Stimulated activated CD4-positive, alpha-beta T cell treated with anti-CD3 and anti-CD28 coated beads, TNF-alpha, amount 100 ng/mL, for 1 hour (primary cell): ENCODE results near the gene GMCL2.
"Not testable (repeated sequence)": the region's sequence is repeated elsewhere in the genome, so short reads cannot be mapped to it uniquely, and the experiment has no call there.

Experiments
- DNase-seq, 3 donors: peaks; one replicate each; pipeline ENCODE4 v3.0.0-alpha.2; 2020; ENCODE audit warnings: low read depth in 3 of 3, low spot score in 1 of 3

The GMCL2 gene

DNA sequence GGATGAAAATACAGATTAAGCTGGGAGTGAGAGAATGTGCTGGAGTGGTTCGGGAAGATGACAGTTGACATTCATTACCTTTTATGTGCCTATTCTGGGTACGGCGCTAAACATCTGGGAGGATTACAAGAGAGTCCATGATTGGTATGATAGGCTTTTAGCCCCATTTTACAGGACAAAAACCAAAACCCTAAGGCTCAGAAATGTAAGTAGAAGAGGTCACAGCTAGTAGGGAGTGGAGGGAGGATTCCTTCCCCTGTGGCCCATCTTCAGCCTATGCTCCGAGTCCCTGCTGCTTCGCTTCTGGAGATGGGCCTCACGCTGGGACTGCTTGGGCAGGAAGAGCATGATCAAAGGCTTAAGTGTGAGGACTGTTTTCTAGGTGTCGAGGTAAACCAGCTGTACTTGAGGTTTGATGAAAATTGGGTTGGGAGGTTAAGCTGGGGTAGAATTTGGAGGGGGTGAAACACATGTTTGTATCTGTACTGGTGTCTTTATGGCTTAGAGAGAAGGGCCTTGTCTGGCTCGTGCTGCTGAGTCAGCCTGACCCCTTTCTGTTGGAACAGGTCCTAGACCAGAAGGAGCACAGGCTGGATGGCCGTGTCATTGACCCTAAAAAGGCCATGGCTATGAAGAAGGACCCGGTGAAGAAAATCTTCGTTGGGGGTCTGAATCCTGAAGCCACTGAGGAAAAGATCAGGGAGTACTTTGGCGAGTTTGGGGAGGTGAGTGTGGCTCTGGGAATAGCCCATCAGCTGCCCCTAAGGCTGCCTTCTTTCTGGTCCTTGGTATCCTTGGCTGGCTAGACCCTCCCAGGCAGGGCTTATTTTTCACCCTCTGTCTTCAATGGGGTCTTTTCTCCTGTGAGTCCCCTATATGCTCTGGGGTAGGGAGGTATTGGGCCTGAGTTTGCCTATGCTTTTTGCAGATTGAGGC is 19.3 kb upstream of the GMCL2 start:
- DNase-seq: no peak

GRCh38 chr5:178205749-178206047 is 18.5 kb upstream of the GMCL2 start:
- no peak for DNase-seq

GRCh38 chr5:178204935-178205748 is 18.0 kb upstream of the GMCL2 start:
- DNase-seq: peak; percentile 35 to 58 (median 38)

DNA sequence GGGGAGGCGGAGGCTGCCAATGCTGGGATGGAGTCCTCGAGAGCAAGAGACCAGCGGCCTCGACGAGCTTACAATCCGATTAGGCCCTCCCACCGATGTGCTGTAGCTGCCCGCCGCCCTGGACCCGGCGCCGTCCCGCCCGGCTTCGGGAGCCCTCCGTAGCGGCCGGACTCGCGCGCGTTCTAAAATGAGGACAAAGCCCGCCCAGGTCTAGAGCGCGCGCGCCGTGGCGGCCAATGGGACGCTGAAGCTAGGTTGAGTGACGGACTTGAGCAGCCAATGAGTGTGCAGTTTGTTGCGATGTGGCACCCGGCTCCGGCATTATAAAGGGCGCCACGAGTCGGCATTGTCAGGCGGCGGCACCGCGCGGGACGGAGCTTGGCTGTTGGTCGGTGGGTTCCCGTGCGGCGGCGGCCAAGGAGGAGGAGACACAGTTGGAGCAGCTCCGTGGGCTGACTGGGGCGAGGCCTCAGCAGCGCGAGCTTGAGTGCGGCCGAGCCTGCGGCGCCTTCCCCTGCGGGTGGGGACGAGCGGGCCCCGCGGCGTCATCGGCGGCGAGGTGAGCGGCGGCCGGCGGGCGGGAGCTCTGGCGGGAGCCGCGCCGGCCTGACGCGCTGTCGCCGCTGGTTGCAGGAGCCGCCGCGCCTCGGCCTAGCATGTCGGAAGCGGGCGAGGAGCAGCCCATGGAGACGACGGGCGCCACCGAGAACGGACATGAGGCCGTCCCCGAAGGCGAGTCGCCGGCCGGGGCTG is 17.2 kb upstream of the GMCL2 start, which contains the start of gene HNRNPAB:
Gene HNRNPAB (plus strand): TSS at position 352 of the 753 bp plus-strand sequence. CDS start 305 bp downstream, at position 657.
- DNase-seq: peak; percentile 91 to 97 (median 95)

GRCh38 chr5:178203670-178204181 is 16.6 kb upstream of the GMCL2 start:
- no peak for DNase-seq

DNA sequence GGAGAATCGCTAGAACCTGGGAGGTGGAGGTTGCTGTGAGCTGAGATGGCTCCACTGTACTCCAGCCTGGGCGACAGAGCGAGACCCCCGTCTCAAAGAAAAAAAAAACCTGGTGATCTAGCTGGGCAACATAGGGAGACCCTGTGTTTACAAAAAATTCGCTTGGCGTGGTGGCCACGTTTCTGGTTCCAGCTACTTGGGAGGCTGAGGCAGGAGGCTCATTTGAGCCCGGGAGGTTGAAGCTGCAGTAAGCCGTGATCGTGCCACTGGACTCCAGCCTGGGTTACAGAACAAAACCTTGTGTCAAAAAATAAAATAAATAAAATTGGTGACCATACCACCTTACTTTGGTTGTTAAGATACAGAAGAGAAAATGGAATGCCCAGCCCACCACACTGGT is 15.4 kb upstream of the GMCL2 start:
- DNase-seq: no peak

- no peak for DNase-seq
These were observed 14.7 kb upstream of the GMCL2 start for GRCh38 chr5:178201927-178202235.

- no peak for DNase-seq
These were observed 14.2 kb upstream of the GMCL2 start for GRCh38 chr5:178201221-178201926.

DNA sequence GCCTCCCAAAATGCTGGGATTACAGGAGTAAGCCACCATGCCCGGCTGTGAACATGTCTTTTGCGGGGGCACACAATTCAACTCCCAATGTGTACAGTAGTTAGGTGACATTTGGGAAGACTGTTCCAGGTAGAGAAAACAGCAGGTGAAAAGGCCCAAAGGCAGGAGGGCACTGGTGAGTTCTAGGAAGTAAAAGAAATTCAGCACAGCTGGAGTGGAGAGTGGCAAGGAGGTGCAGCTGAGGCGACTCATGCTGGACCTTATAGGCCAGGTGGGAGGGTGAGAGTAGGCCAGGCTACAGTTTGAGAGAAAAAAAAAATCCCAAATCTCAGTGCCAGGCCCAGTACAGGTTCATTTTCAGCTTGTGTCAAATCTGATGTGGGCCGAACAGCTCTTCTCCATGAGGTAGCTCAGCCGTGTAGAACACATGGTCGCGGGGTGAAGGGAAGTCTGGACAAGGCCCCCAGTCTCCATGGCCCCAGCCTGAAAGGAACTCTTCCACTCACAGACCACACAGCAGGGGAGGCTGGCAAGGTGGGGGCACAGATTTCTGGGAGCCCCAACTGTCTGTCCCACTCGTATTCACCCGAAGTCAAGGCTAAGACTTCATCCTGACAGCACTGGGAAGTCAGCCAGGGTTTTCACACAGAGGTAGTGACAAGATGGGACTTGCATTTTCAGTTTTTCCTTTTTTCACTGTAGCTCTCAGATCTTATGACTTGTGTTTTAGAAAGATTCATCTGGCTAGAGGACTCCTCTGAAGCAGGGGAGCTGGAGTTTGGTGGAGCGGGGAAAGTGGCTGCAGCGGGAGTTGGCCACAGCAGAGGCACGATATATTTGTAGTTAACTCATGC is 12.6 kb upstream of the GMCL2 start:
- no peak for DNase-seq

- DNase-seq: no peak
These were observed 11.5 kb upstream of the GMCL2 start for GRCh38 chr5:178198706-178199105.

- not testable (repeated sequence) for DNase-seq
These were observed 11.0 kb upstream of the GMCL2 start for GRCh38 chr5:178198151-178198550.

DNA sequence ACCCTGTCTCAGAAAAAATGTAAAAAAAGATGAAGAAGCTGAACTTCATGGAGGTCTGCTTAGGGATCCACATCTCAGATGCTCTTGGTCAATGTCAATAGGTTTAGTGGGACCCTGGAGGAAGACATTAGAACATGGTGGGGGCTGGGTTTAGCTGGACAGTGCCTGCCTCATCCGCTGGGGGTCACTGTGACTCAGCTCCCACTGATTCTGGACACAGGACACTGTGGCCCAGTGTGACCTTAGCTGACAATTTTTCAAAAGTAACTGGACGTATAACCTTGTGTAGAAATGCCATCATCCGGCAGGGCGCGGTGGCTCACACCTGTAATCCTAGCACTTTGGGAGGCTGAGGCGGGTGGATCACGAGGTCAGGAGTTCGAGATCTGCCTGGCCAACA is 9.8 kb upstream of the GMCL2 start:
- no peak for DNase-seq

DNA sequence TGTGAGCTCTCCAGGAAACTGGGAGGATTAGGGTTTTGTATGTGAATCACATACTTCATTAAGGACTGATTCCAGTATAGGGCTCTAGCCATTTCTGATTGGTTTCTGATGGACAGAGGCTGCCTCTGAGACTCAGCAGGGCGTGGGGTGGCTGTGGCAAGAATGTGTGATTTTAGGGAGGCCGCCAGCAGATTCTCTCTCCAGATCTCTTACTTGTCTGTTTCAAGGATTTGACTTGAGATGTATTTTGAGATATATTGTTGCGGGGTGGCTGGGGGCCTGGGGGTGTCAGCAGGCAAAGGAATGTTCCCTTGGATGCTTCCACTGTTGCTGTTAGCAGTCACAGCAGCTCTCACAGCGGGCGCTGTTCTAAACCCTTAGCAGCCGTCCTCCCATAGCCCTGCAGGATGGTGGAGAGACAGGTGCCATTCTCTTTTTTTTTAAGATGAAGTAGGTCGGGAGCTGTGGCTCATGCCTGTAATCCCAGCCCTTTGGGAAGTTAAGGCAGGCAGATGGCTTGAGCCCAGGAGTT is 9.2 kb upstream of the GMCL2 start:
- DNase-seq: no peak

GRCh38 chr5:178194026-178194425 is 6.9 kb upstream of the GMCL2 start:
- DNase-seq: no peak

GRCh38 chr5:178193251-178193809 is 6.2 kb upstream of the GMCL2 start:
- DNase-seq: no peak

DNA sequence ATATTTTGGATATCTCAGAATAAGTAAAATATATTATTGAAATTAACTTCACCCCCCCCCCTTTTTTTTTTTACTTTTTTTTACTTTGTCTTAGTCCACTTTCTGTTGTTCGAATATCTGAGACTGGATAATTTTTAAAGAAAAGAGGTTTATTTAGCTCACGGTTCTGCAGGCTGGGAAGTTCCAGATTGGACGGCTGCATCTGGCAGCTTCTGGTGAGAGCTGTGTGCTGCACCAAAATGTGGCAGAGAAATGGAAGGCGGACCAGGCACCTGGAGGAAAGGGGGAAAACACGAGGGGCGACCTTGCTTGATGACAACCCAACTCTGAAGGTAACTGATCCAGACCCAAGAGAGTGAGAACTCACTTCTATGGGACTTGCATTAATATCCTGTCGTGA is 5.6 kb upstream of the GMCL2 start:
- no peak for DNase-seq

GRCh38 chr5:178192244-178192643 is 5.1 kb upstream of the GMCL2 start:
- no peak for DNase-seq

DNA sequence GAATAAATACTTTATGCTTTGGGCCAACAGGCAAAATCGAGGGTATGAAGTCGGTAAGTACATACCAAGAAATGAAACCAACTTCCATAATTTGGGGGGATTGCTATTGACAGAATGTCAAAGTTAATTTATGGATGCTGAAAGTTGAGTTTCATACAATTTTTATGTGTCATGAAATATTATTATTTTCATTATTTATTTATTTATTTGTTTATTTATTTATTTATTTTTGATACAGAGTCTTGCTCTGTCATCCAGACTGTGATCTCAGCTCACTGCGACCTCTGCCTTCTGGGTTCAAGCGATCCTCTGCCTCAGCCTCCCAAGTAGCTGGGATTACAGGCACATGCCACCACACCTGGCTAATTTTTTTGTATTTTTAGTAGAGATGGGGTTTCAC is 4.5 kb upstream of the GMCL2 start:
- no peak for DNase-seq

DNA sequence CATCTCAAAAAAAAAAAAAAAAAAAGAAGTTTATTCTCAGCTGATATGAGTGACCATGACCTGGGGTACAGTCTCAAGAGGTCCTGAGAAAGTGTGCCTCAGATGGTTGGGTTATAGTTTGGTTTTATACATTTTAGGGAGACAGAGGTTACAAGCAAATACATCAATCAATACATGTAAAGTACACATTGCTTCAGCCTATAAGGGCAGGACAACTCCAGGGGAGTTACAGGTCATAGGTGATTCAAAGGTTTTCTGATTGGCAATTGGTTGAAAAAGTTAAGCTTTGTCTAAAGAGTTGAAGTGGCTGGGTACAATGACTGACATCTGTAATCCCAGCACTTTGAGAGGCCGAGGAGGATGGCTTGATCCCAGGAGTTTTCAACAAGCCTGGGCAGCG is 2.3 kb upstream of the GMCL2 start:
- no peak for DNase-seq
